Smooth muscle cell of the brain vasculature (primary cell): ENCODE results near the gene A2ML1.
"Not testable (repeated sequence)": the region's sequence is repeated elsewhere in the genome, so short reads cannot be mapped to it uniquely, and the experiment has no call there.

Source experiments
- DNase-seq: peaks from one replicate; pipeline ENCODE4 v3.0.0-alpha.2; 2012; ENCODE audit warnings: low read depth, low spot score

The A2ML1 gene

DNA sequence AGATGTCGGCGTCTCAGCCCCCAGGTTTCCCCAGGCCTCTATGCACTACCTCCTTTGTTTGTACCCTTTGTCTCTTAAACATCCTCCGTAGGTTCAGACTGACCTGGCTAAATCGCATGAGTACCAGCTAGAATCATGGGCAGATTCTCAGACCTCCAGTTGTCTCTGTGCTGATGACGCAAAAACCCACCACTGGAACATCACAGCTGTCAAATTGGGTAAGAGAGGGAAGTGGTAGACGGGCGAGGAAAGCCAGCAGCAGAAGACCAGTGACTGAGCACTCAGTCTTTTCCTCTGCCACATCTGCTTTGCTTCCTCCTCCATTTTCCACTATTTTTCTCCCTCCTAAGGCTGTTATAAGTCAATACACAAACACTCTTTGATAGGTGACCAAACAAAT, 29.7 kb downstream of the A2ML1 start:
- no peak for DNase-seq

GRCh38 chr12:8855891-8856290, 33.5 kb downstream of the A2ML1 start:
- no peak for DNase-seq

- not testable (repeated sequence) for DNase-seq
These were observed 37.0 kb downstream of the A2ML1 start for GRCh38 chr12:8859448-8859847.

DNA sequence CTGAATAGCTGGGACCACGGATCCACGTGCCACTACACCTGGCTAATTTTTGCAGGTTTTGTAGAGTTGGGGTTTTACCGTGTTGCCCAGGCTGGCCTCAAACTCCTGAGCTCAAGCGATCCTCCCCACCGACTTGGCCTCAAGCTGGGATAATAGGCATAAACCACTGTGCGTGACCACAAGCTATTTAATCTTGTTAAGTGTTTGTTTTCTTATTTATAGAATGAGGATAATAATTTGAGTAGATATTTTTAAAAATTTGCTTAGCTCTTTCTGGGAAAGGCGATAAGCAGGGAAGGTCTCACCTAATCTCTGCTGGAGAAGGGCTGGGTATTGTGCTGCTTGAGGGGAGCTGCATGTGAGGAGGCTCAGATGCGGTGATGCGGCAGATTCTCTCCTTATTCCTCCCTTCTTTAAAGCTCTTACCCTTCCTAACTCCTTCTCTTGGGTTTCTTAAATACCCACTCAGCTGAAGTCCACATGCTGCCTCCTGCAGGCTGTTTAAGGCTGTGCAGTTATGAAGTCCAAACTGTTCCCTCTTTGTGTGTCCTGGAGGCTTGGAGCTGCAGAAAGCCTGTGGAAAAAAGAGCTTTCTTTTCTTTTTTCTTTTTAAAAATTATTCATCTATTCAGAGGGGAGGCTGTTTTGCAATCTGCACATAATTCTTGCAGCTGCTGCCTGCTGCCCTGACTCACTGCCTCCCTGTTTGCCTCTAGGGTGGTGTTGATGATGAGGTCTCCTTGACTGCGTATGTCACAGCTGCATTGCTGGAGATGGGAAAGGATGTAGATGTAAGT, 37.9 kb downstream of the A2ML1 start:
- peak; percentile 3 for DNase-seq

- DNase-seq, result no peak
These were observed 44.0 kb downstream of the A2ML1 start for GRCh38 chr12:8866429-8866828.

- no peak for DNase-seq
These were observed 44.6 kb downstream of the A2ML1 start for GRCh38 chr12:8867009-8867408.

DNA sequence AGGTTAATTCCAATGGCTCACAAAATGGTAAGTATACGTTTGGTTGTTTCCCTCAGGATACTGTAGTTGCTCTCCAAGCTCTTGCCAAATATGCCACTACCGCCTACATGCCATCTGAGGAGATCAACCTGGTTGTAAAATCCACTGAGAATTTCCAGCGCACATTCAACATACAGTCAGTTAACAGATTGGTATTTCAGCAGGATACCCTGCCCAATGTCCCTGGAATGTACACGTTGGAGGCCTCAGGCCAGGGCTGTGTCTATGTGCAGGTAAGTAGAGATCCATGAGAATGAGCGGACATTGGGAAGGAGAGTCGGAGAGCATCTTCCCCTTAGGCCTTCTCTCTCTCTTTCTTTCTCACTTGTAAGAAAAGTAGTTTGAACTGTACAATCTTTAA, 45.4 kb downstream of the A2ML1 start:
- no peak for DNase-seq

DNA sequence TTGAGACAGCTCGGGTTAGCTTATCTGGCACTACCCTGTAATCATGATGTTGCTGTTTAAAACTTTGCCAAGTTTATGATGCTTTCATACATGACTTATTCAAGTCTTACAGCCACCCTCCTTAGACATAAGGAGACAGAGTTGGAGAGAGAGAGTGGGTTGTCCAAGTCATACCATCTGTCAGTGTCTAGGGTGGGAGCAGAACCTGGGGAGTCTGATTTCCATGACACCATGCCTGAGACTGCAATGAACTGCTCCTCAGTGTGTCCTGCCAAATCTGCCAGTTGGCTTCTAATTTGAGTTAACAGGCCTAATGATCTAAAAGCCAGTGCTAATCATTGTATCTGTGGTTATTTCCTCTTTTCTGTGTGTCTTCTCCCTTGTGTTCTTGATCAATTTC, 48.2 kb downstream of the A2ML1 start:
- DNase-seq, result no peak

DNA sequence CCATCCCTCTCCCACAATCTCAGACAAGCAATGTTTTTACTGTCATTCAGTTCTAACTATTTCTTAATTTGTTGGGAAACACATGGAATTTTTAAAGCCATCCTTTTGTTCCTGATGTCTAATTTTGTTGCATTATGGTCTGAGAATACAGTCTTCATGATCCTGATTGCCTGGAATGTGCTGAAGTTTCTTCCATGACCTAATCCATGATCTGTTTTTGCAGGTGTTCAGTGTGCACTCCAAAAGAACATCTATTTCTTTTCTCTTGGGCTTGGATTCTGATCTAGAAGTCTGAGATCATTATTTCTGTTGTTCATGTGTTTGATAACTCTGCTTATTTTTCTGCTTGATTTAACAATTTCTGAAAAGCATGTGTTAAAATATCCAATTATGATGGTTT, 48.6 kb downstream of the A2ML1 start:
- DNase-seq, result no peak

DNA sequence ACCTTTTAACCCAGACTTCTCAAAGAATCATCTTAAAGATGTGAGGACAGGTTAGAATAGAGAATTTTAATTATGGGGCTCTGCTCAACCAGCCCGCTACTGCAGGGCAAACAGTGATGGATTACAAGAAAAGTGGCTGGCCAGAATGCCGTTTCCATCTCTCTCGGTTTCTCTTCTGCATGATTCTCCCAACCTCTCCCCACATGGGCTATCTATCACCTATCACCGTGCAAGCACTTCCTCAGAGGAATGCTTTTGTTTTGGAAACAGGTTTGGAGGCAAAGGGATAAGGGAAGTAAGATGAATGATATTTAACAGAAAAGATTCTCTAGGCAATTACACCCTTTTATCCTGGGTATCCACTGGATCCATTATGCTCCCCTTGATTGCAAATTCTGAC, 54.5 kb downstream of the A2ML1 start:
- no peak for DNase-seq

DNA sequence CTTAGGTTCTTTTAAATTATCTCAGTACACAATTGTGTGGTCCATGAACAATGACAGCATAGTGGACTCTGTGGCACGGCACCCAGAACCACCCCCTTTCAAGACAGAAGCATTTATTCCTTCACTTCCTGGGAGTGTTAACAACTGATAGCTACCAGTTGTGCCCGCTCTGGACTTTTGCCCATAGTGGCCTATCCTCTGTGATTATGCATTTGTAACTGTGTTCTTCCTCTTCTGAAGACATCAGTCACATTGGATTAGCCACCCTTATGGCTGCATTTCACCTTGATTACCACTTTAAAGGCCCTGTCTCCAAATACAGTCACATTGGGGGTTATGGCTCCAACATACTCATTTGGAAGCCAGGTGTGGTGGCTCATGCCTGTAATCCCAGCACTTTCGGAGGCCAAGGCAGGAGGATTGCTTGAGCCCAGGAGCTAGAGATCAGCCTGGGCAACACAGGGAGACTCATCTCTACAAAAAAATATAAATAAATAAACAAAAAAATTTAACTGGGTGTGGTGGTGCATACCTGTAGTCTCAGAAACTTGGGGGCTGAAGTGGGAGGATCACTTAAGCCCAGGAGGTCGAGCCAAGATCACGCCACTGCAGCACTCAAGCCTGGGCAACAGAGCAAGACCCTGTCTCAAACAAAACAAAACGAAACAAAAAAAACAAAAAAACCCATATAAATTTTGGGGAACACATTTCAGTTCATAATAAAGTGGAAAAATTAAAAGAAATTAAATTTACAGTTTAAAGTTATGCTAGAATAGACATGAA, 64.3 kb downstream of the A2ML1 start:
- DNase-seq, result no peak

- no peak for DNase-seq
These were observed 64.9 kb downstream of the A2ML1 start for GRCh38 chr12:8887285-8887715.

DNA sequence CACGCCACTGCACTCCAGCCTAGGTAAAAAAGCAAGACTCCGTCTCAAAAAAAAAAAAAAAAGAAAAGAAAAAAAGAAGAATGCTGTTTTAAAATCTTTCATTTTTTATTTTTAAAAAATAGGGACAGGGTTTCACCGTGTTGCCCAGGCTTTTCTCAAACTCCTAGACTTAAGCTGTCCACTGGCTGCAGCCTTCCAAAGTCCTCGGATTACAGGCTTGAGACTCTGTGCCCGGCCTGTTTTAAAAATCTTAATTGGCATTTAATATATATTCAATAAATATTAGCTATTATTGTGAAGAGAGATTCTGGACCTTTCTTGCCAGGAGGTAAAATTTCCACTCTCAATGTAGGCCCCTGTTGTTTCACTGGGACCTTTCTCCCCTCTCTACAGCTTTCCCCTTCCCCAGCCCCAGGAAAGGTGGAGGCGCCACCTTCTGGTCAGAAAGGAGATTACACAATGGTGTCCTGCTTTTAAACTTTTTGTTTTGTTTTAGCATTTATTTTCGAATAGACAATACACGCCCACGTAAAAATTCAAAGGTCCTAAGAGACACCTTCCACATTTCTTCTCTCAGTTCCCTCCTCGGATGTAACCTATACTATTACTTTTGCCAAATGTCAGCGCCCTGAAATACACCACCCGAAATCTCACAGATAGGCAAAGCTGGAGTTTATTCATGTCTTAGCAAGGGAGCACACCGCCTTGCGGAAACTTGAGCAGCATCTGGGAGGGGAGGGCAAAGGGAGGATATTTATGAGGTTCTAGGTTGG, 68.1 kb downstream of the A2ML1 start:
- DNase-seq, result peak; percentile 10

DNA sequence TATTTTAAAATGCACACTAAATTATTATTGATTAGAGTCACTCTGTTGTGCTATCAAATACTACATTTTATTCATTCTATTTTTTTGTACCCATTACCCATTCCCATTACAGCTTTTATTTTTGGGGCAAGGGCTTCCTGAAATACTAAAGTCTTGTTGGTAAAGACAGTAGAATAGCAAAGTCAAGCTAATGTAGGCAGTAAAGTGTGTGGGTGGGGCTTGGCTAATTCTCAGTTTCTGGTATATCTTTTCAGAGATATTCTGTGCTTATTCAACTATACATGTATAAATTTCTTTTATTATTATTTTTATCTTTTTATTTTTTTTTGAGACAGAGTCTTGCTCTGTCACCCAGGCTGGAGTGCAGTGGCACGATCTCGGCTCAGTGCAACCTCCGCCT, 69.6 kb downstream of the A2ML1 start:
- DNase-seq, result no peak

DNA sequence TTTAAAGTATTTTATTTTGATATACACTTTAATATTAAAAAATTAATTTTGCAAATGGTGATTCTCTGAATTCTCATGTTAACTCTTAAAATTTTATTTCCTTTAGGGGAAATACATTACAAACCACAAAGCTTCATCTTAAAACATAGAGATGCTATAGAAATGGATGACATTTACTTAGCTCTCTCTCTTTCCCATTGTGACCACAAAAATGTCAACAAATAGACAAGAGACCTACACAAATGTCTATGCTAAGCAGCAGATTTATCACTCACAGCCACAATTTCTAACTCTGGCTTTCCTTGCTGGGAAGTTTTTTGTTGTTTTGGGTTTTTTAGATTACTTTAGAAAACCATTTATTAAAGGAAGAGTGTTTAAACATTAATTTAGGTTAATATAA, 72.0 kb downstream of the A2ML1 start:
- no peak for DNase-seq

GRCh38 chr12:8894986-8895385, 72.6 kb downstream of the A2ML1 start:
- DNase-seq, result no peak

- DNase-seq, result no peak
These were observed 74.7 kb downstream of the A2ML1 start for GRCh38 chr12:8897081-8897480.

DNA sequence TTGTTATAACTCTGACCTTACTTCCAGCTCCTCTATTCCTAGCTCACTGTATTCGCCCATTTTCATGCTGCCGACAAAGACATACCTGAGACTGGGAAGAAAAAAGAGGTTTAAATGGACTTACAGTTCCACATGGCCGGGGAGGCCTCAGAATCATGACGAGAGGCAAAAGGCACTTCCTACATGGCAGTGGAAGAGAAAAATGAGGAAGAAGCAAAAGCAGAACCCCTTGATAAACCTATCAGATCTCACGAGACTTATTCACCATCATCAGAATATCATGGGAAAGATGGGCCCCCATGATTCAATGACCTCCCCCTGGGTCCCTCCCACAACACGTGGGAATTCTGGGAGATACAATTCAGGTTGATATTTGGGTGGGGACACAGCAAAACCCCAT, 77.4 kb downstream of the A2ML1 start:
- DNase-seq, result no peak

- DNase-seq, result not testable (repeated sequence)
These were observed 80.3 kb downstream of the A2ML1 start for GRCh38 chr12:8902703-8903102.

GRCh38 chr12:8903646-8904045, 81.2 kb downstream of the A2ML1 start:
- no peak for DNase-seq

- no peak for DNase-seq
These were observed 82.2 kb downstream of the A2ML1 start for GRCh38 chr12:8904665-8905064.

DNA sequence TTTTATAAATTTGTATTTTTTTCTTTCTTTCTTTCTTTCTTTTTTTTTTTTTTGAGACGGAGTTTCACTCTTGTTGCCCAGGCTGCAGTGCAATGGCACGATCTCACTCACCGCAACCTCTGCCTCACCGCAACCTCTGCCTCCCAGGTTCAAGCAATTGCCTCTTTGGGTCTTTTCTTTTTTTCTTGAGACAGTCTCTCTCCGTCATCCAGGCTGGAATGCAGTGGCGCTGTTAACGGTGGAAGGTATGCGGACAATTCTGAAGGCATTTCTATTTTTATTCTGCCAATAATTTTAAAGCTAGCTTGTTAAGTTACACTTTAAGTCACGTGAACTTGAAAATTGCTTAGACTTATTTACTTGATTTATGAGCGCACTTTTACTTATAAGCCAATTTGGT, 83.1 kb downstream of the A2ML1 start:
- no peak for DNase-seq
